Measurements from ENCODE around the gene LAMB4.

- TF ChIP-seq CTCF (IDR thresholded peaks at IDR 0.05 in 8 of 11, conservative IDR thresholded peaks at IDR 0.05 in 3 of 11): no peak
- no peak for TF ChIP-seq POLR2A (IDR thresholded peaks at IDR 0.05)
- no peak for TF ChIP-seq POLR2AphosphoS5 (IDR thresholded peaks at IDR 0.05)
Measured at GRCh38 chr7:108033776-108034497, 96.2 kb downstream of the LAMB4 start.
